MM.1S (cell line): ENCODE measurements around the gene SLC25A39.

Experiments
- DNase-seq: peaks from one replicate; pipeline ENCODE4 v3.0.0-alpha.2; 2015
- H2AFZ ChIP-seq: fragments of 300-600 bp; sonication (generic); 2 replicates; pipeline ENCODE4 v1.6.0; 2016; ENCODE audit warnings: antibody characterized with exemption, low read length
- H3F3A ChIP-seq: fragments of 300-600 bp; sonication (generic); 2 replicates; pipeline ENCODE4 v1.6.1; 2016; ENCODE audit warnings: mild to moderate bottlenecking, antibody characterized with exemption, low read length, moderate library complexity, mixed read lengths; ENCODE audit not compliant: insufficient read depth
- H3K27ac ChIP-seq: fragments of 300-600 bp; sonication (generic); 2 replicates; pipeline ENCODE4 v1.5.1; 2016; ENCODE audit warnings: mild to moderate bottlenecking, low read length
- H3K27me3 ChIP-seq: fragments of 300-600 bp; sonication (generic); replicated peaks from 2 replicates; pipeline ENCODE4 v1.6.0; 2016; ENCODE audit warnings: low read length; ENCODE audit not compliant: insufficient read depth
- H3K36me3 ChIP-seq: fragments of 300-600 bp; sonication (generic); replicated peaks from 2 replicates; pipeline ENCODE4 v1.6.1; 2016; ENCODE audit warnings: mild to moderate bottlenecking, low read length, mixed read lengths; ENCODE audit not compliant: insufficient read depth
- H3K4me1 ChIP-seq: fragments of 300-600 bp; sonication (generic); 2 replicates; pipeline ENCODE4 v1.6.1; 2016; ENCODE audit warnings: low read length, mixed read lengths
- H3K4me2 ChIP-seq: fragments of 300-600 bp; sonication (generic); 2 replicates; pipeline ENCODE4 v1.6.0; 2016; ENCODE audit warnings: low read depth, low read length
- H3K4me3 ChIP-seq: fragments of 300-600 bp; sonication (generic); 2 replicates; pipeline ENCODE4 v1.5.1; 2016; ENCODE audit warnings: low read length, mixed read lengths
- H3K79me2 ChIP-seq: fragments of 300-600 bp; sonication (generic); 2 replicates; pipeline ENCODE4 v1.6.1; 2016; ENCODE audit warnings: mixed run types, low read length, mixed read lengths
- H3K9ac ChIP-seq: fragments of 300-600 bp; sonication (generic); 2 replicates; pipeline ENCODE4 v1.6.1; 2016; ENCODE audit warnings: low read length, mixed read lengths
- H3K9me2 ChIP-seq: fragments of 300-600 bp; sonication (generic); replicated peaks from 2 replicates; pipeline ENCODE4 v1.6.1; 2016; ENCODE audit warnings: mild to moderate bottlenecking, low read length, mixed read lengths; ENCODE audit not compliant: insufficient read depth
- H3K9me3 ChIP-seq: fragments of 300-600 bp; sonication (generic); replicated peaks from 2 replicates; pipeline ENCODE4 v1.6.1; 2016; ENCODE audit warnings: mild to moderate bottlenecking, low read length, mixed read lengths; ENCODE audit not compliant: insufficient read depth
- H4K20me1 ChIP-seq: fragments of 300-600 bp; sonication (generic); 2 replicates; pipeline ENCODE4 v1.6.1; 2016; ENCODE audit warnings: mild to moderate bottlenecking, low read length, moderate library complexity, mixed read lengths; ENCODE audit not compliant: insufficient read depth
- EZH2 ChIP-seq: fragments of 300-600 bp; sonication (generic); optimal IDR thresholded peaks from 2 replicates; pipeline ENCODE3; 2017; ENCODE audit warnings: low read depth, mild to moderate bottlenecking, antibody characterized with exemption, low read length, mixed read lengths
- EZH2phosphoT487 ChIP-seq: fragments of 300-600 bp; sonication (generic); IDR thresholded peaks from 2 replicates; pipeline ENCODE4 v1.6.1; 2018; ENCODE audit warnings: antibody characterized with exemption, low read length
- TF ChIP-seq, protein P1 (sequence below): fragments of 300-600 bp; sonication (generic); IDR thresholded peaks from 2 replicates; pipeline ENCODE4 v1.5.1; 2016; ENCODE audit warnings: antibody characterized with exemption, low read length, mixed read lengths

Gene SLC25A39

DNA sequence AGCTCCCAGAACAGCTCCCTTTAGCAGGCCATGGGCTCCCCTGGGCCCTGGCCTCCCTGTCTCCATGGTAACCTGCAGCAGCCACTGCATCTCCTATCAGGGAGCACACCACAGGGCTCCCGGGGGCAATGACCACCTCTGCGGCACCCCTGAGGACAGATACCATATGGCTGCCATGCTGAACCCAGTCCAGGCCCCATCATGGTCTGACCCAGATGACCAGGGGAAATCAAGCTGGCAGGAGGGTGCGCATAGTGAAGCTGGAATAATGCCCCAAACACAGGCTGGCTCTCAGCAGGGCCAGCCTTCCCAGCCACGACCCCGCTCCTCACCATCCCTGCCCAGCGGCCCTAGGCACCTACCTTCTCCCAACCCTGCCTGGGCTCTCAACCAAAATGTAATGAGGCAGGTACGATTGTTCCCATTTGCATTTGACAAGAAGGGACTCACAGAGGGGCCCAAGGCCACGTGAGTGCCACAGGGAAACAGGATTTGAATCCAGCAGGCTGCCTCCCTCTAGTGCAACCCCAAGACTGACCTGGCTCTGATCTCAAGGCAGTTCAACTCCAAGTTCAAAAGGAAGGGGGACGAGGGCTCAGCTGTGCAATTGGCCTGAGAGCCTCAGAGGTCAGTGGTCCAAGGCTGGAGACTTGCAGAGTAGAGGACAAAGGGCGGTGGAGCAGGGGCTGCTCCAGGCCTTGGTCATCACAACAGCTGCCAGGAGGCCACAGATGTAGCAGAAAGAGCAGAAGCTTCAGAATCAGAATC lies 13.8 kb downstream of the SLC25A39 start:
- Histone ChIP-seq H3K9me3 (no peaks in the 10 kb centered on the region), H2AFZ (no peak overlapping the region), H3K79me2 (no peaks in the 10 kb centered on the region), H3K4me3 (no peak overlapping the region), H3F3A (no peaks in the 10 kb centered on the region), H3K36me3 (no peaks in the 10 kb centered on the region), H4K20me1 (no peaks in the 10 kb centered on the region), H3K27me3 (peaks cover 58% of the 10 kb centered on the region), H3K27ac (no peak overlapping the region), H3K4me1 (no peaks in the 10 kb centered on the region), H3K9me2 (no peaks in the 10 kb centered on the region), H3K9ac (no peak overlapping the region), H3K4me2 (no peak overlapping the region)
- DNase-seq = no peak
- TF ChIP-seq EZH2phosphoT487 (no peak), EZH2 (no peak)
- TF ChIP-seq, protein P1, sequence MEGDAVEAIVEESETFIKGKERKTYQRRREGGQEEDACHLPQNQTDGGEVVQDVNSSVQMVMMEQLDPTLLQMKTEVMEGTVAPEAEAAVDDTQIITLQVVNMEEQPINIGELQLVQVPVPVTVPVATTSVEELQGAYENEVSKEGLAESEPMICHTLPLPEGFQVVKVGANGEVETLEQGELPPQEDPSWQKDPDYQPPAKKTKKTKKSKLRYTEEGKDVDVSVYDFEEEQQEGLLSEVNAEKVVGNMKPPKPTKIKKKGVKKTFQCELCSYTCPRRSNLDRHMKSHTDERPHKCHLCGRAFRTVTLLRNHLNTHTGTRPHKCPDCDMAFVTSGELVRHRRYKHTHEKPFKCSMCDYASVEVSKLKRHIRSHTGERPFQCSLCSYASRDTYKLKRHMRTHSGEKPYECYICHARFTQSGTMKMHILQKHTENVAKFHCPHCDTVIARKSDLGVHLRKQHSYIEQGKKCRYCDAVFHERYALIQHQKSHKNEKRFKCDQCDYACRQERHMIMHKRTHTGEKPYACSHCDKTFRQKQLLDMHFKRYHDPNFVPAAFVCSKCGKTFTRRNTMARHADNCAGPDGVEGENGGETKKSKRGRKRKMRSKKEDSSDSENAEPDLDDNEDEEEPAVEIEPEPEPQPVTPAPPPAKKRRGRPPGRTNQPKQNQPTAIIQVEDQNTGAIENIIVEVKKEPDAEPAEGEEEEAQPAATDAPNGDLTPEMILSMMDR = no peak

DNA sequence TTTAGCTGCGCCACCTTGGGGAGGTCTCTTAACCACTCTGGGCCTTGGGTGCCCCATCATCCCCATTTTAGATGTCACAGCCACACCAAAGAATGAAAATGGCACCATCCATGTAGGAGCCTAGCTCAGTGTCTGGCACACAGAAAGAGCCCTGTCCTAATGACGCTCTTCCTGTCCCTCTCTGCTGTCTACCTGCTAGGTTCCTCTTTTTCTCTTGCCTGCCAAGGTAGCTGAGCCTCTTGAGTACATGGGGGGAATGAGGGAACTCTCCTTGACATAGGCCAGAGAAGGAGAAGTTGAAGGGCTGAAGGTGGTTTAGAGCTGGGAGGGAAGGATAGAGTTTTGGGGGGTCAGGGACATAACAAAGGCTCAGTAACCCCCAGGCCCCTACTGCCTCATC lies 14.4 kb downstream of the SLC25A39 start:
- Histone ChIP-seq H3K27ac (no peak overlapping the region), H3K9me3 (no peaks in the 10 kb centered on the region), H4K20me1 (no peaks in the 10 kb centered on the region), H2AFZ (no peak overlapping the region), H3K9me2 (no peaks in the 10 kb centered on the region), H3K79me2 (no peaks in the 10 kb centered on the region), H3F3A (no peaks in the 10 kb centered on the region), H3K27me3 (peaks cover 53% of the 10 kb centered on the region), H3K4me1 (no peaks in the 10 kb centered on the region), H3K36me3 (no peaks in the 10 kb centered on the region), H3K4me3 (no peak overlapping the region), H3K4me2 (no peak overlapping the region), H3K9ac (no peak overlapping the region)
- TF ChIP-seq, protein P1 = no peak
- TF ChIP-seq EZH2phosphoT487 (no peak), EZH2 (no peak)
- DNase-seq = no peak

DNA sequence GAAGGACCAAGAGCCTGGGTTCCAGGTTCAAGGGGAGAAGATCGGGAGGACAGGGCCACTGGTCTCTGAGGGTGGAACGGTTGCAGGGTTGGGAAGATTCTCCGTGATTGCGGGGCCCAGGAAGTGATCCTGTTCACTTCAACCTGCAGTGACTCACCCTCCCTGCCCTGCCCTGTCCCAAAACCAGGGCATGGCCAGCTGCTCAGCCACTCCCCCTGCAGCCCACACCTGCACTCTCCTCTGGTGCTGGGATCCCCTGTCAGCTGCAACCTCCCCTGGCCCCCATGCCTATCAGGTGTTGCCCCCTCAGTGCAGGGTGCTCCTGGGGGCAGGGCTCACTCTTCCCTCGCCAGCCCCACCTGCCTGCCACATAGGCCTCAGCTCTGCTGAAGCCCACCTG lies 15.2 kb downstream of the SLC25A39 start:
- no peak overlapping the region for H3K9ac ChIP-seq
- no peaks in the 10 kb centered on the region for H4K20me1 ChIP-seq
- H3K36me3 ChIP-seq = no peaks in the 10 kb centered on the region
- no peaks in the 10 kb centered on the region for H3K4me1 ChIP-seq
- H3K79me2 ChIP-seq = no peaks in the 10 kb centered on the region
- no peaks in the 10 kb centered on the region for H3K9me3 ChIP-seq
- peaks cover 47% of the 10 kb centered on the region for H3K27me3 ChIP-seq
- no peaks in the 10 kb centered on the region for H3K9me2 ChIP-seq
- H3K4me2 ChIP-seq = no peak overlapping the region
- no peak overlapping the region for H3K27ac ChIP-seq
- H2AFZ ChIP-seq = no peak overlapping the region
- DNase-seq = no peak
- no peak overlapping the region for H3K4me3 ChIP-seq
- H3F3A ChIP-seq = no peaks in the 10 kb centered on the region
- TF ChIP-seq, protein P1 = no peak
- TF ChIP-seq EZH2 = no peak
- TF ChIP-seq EZH2phosphoT487 = no peak
